K562 (cell line): ENCODE results near the gene CSNK1G1. TPM values are rescaled to one million over a fixed set of nuclear protein-coding genes. Genes with fewer than 3 reads are reported as not detected.
A peak's percentile ranks its signal among the peaks of the same experiment; 100 is the strongest.

Source experiments
- ASH1L ChIP-seq: fragments of 450-650 bp; IDR thresholded peaks from 2 replicates; pipeline ENCODE4 v1.6.1; 2018; ENCODE audit warnings: borderline replicate concordance, mild to moderate bottlenecking, low read depth; ENCODE audit not compliant: partially characterized antibody
- CREB5 ChIP-seq: fragments of 250-450 bp; sonication (Bioruptor Pico); IDR thresholded peaks from 2 replicates; pipeline ENCODE4 v1.5.0; 2020; ENCODE audit warnings: mild to moderate bottlenecking
- CUX1 ChIP-seq: fragments of 200-800 bp; sonication (Bioruptor generic); IDR thresholded peaks from 2 replicates; pipeline ENCODE4 v1.6.1; 2016; ENCODE audit warnings: missing genetic modification characterization, missing compliant biosample characterization
- ESRRA ChIP-seq: fragments of 450-650 bp; IDR thresholded peaks from 2 replicates; pipeline ENCODE4 v1.6.1; 2014; ENCODE audit warnings: low read depth, mild to moderate bottlenecking, moderate library complexity, borderline replicate concordance
- GMEB1 ChIP-seq: fragments of 250-450 bp; sonication (Bioruptor Pico); IDR thresholded peaks from 2 replicates; pipeline ENCODE4 v1.4.0; 2020; ENCODE audit warnings: mild to moderate bottlenecking
- HMGN3 ChIP-seq: IDR thresholded peaks from 2 replicates; pipeline ENCODE4 v1.6.1; 2011; ENCODE audit warnings: borderline replicate concordance, low read depth, mild to moderate bottlenecking, mixed read lengths, low read length; ENCODE audit not compliant: insufficient read length; ENCODE audit errors: extremely low read depth
- KDM4B ChIP-seq, 2 experiments: fragments of 450-650 bp in 1 of 2; sonication (generic) in 1 of 2; IDR thresholded peaks; 2 replicates each; pipeline ENCODE4 v1.6.1; 2016 to 2017; ENCODE audit warnings: borderline replicate concordance in 2 of 2, antibody characterized with exemption in 1 of 2, low read depth in 1 of 2, mild to moderate bottlenecking in 1 of 2
- NFIX ChIP-seq: fragments of 250-450 bp; sonication (Bioruptor Pico); IDR thresholded peaks from 2 replicates; pipeline ENCODE4 v1.4.0; 2020; ENCODE audit warnings: low read depth, mild to moderate bottlenecking, moderate library complexity
- NFRKB ChIP-seq: fragments of 450-650 bp; IDR thresholded peaks from 2 replicates; pipeline ENCODE4 v1.6.1; 2016; ENCODE audit warnings: low read depth
- POLR2B ChIP-seq: fragments of 450-650 bp; IDR thresholded peaks from 2 replicates; pipeline ENCODE4 v1.6.1; 2018; ENCODE audit warnings: low read depth; ENCODE audit not compliant: partially characterized antibody
- POLR2G ChIP-seq: fragments of 200-400 bp; formaldehyde crosslinking; IDR thresholded peaks from 2 replicates; pipeline ENCODE4 v1.6.1; 2017; ENCODE audit warnings: low read depth, mild to moderate bottlenecking, antibody characterized with exemption, low read length, moderate library complexity
- SMARCA5 ChIP-seq: fragments of 450-650 bp; IDR thresholded peaks from 2 replicates; pipeline ENCODE4 v1.6.1; 2016
- SUPT5H ChIP-seq: fragments of 450-650 bp; IDR thresholded peaks from 2 replicates; pipeline ENCODE4 v1.6.1; 2016
- ZFPM2 ChIP-seq: fragments of 250-450 bp; sonication (Bioruptor Pico); IDR thresholded peaks from 2 replicates; pipeline ENCODE4 v1.5.1; 2022; ENCODE audit warnings: mild to moderate bottlenecking
- ZNF707 ChIP-seq: fragments of 250-450 bp; sonication (Bioruptor Pico); conservative IDR thresholded peaks from 2 replicates; pipeline ENCODE4 v1.8.0; 2022; ENCODE audit warnings: inconsistent platforms, mild to moderate bottlenecking, moderate library complexity
- polyA plus RNA-seq, 8 experiments: library from polyadenylated mRNA; depleted of rRNA in 4 of 8; stranded (reverse) in 5 of 8; unstranded in 3 of 8; fragments of >200 nt; fragmentation: Nextera tagmentation in 2 of 8; fragmentation: Illumina TruSeq in 1 of 8; extraction: Ambion mirVana in 2 of 8; extraction: Trizol in 1 of 8; gene quantifications; 2 replicates each; pipeline versions ENCODE4 v1.2.1 to v1.2.3, GENCODE V29; 2011 to 2014; ENCODE audit warnings: inconsistent platforms in 1 of 8, missing spikeins in 1 of 8
- total RNA-seq, 7 experiments: library from RNA; depleted of rRNA in 6 of 7; stranded (reverse); fragments of >200 nt in 6 of 7; fragmentation: Illumina TruSeq in 2 of 7; extraction: Trizol in 2 of 7; gene quantifications; 2 replicates each; pipeline versions ENCODE4 v1.2.1 to v1.2.3, GENCODE V29; 2011 to 2021; ENCODE audit warnings: low replicate concordance in 1 of 7
- TF ChIP-seq, protein P1 (sequence below): sonication (generic); formaldehyde crosslinking; IDR thresholded peaks from 2 replicates; pipeline ENCODE4 v1.9.0; 2022; ENCODE audit warnings: mild to moderate bottlenecking, missing genetic modification reagents

CSNK1G1 gene
- total and polyA plus RNA-seq, 9 of the 15 experiments (the other 6 are each of a cell fraction or from before 2014, with no cell fraction given) = 4.5 to 18.5 (median 9.5) TPM

DNA sequence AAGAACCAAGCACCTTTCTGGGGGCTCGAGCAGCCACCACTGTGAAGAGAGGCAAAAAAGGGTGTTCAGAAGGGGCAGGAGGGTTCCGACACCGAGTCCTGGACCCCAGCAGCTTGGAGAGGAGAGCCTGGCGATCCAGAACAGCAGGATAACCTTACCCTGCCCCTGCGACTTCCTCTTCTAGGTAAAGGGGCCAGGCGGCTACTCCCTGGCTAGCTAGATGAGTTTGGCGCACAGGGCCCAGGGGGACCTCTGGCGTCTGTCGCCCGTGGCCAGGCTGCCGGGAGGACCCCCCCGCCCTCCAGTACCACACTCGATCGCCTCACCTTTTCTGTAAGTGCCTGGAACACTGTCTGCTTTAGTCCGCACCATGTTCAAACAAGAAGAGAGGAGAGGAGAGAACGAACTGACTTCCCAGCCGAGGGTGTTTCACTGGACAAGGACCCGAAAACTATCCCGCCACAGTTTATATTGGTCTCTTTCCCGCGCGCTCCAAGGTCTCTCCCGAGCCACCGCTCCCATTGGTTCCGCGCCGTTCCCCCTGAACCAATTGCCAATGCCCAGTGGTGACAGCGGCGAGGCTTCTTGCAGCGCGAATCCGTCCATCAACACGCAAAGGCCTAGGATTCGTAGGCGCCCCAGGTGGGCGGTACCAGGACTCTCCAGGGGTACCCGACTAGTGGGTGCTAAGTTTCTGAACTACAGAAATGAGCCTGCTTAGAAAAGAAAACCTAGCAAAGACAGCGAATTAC lies 25.2 kb upstream of the CSNK1G1 start, which contains the start of gene PCLAF (continued):
- TF ChIP-seq ASH1L (peak; percentile 97), HMGN3 (peak; percentile 66), SMARCA5 (no peak), CUX1 (CRISPR knock-in tag) (no peak), KDM4B (IDR thresholded peaks at IDR 0.05; ENCODE audit: borderline replicate concordance in 2 of 2, low read depth in 1 of 2) (no peak), ZFPM2 (no peak), POLR2B (peak; percentile 92), SUPT5H (peak; percentile 95), ZNF707 (CRISPR knock-in tag) (no peak), GMEB1 (CRISPR knock-in tag) (no peak), POLR2G (peak; percentile 87), ESRRA (peak; percentile 52; the same call in 1 of the 2 replicates), NFRKB (peak; percentile 72; the same call in 1 of the 2 replicates), CREB5 (CRISPR knock-in tag) (no peak), NFIX (CRISPR knock-in tag) (no peak)
- TF ChIP-seq, protein P1, sequence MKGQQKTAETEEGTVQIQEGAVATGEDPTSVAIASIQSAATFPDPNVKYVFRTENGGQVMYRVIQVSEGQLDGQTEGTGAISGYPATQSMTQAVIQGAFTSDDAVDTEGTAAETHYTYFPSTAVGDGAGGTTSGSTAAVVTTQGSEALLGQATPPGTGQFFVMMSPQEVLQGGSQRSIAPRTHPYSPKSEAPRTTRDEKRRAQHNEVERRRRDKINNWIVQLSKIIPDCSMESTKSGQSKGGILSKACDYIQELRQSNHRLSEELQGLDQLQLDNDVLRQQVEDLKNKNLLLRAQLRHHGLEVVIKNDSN (CRISPR knock-in tag) = no peak
